Thyroid gland (tissue), 4 donors: Measurements from ENCODE around the gene HS3ST3A1.

ENCODE experiments used
- CTCF ChIP-seq, 6 experiments: fragments of 200-600 bp in 3 of 6; fragments of 450-650 bp in 3 of 6; sonication (generic) in 3 of 6; IDR thresholded peaks; one replicate each; pipeline ENCODE4 v1.5.1; 2016 to 2019; ENCODE audit warnings: antibody characterized with exemption in 6 of 6, mild to moderate bottlenecking in 2 of 6, inconsistent platforms in 1 of 6, moderate library complexity in 1 of 6
- POLR2A ChIP-seq, 2 donors: fragments of 450-650 bp; IDR thresholded peaks; one replicate each; pipeline ENCODE4 v1.6.1; 2017; ENCODE audit warnings: antibody characterized with exemption in 2 of 2, mild to moderate bottlenecking in 2 of 2, moderate library complexity in 1 of 2

- TF ChIP-seq CTCF (IDR thresholded peaks at IDR 0.05) = no peak
- no peak for TF ChIP-seq POLR2A (IDR thresholded peaks at IDR 0.05)
Measured at GRCh38 chr17:13534946-13535345, 66.8 kb downstream of the HS3ST3A1 start.
